ENCODE measurements around the gene TRAF4. TPM values are rescaled to one million over a fixed set of nuclear protein-coding genes. Genes with fewer than 3 reads are reported as not detected.
A peak's percentile ranks its signal among the peaks of the same experiment; 100 is the strongest.

TRAF4 gene
- total RNA-seq, 1 experiment from 2014 or later = 227 TPM

- Histone ChIP-seq H3K9me3 (ENCODE audit: control insufficient read depth, low read depth, low read length) (no peaks in the 10 kb centered on the region), H2BK12ac (ENCODE audit: insufficient read length, low read depth, low read length) (no peak overlapping the region), H3K27ac (ENCODE audit: insufficient read length, low read depth, low read length) (no peak overlapping the region), H2BK15ac (ENCODE audit: low read depth, low read length) (no peak overlapping the region), H3K23me2 (ENCODE audit: insufficient read length, low read depth, low read length, poor library complexity, severe bottlenecking) (no peaks in the 10 kb centered on the region), H3K18ac (ENCODE audit: insufficient read length, low read depth, low read length) (no peak overlapping the region), H3K79me2 (ENCODE audit: insufficient read depth, low read length) (no peaks in the 10 kb centered on the region), H2BK120ac (ENCODE audit: low read depth, low read length, poor library complexity, severe bottlenecking) (no peak overlapping the region), H2BK20ac (ENCODE audit: low read depth, low read length, poor library complexity, severe bottlenecking) (no peak overlapping the region), H4K91ac (ENCODE audit: insufficient read length, low read depth, low read length) (no peak overlapping the region), H3K56ac (ENCODE audit: insufficient read length, low read depth, low read length) (no peak overlapping the region), H3K4ac (ENCODE audit: low read depth, low read length) (no peak overlapping the region), H3K4me1 (ENCODE audit: insufficient read depth, low read length) (no peaks in the 10 kb centered on the region), H2AK5ac (ENCODE audit: insufficient read length, low read length) (no peak overlapping the region), H4K20me1 (ENCODE audit: control insufficient read depth, insufficient read depth, insufficient read length) (peaks cover 4% of the 10 kb centered on the region), H3K27me3 (ENCODE audit: insufficient read depth, low read length) (no peaks in the 10 kb centered on the region), H2AFZ (ENCODE audit: low read length) (no peak overlapping the region), H3K4me2 (ENCODE audit: insufficient read depth, insufficient read length, low read length) (no peak overlapping the region), H4K8ac (replicated peaks; ENCODE audit: insufficient read length, low read depth, low read length) (no peak overlapping the region), H3T11ph (ENCODE audit: low read length) (no peak overlapping the region), H3K23ac (ENCODE audit: insufficient read length, low read depth, low read length) (no peak overlapping the region), H3K79me1 (ENCODE audit: insufficient read depth, low read depth, low read length, poor library complexity, severe bottlenecking) (no peaks in the 10 kb centered on the region), H3K9ac (ENCODE audit: extremely low read depth, insufficient read length, low read length) (no peak overlapping the region), H2BK5ac (ENCODE audit: insufficient read length, low read length) (no peak overlapping the region), H4K5ac (ENCODE audit: insufficient read length, low read depth, low read length) (no peak overlapping the region), H3K14ac (ENCODE audit: insufficient read depth, low read length) (no peak overlapping the region)
- no peak for DNase-seq
- Mint-ChIP-seq H3K27me3 (ENCODE audit: low read depth) (no peaks in the 10 kb centered on the region), H3K4me3 (peak overlapping the region in 1 of 2 experiments; percentile 40; a peak in 1 of 5 replicates), H3K4me1 (peaks cover 34 to 41% of the 10 kb centered on the region in 2 experiments), H3K9me3 (no peaks in the 10 kb centered on the region), H3K27ac (peak overlapping the region in 2 of 3 experiments; percentile 13 to 57; a peak in 3 of 7 replicates), H3K36me3 (ENCODE audit: insufficient read depth in 1 of 3, low read depth in 3 of 3) (peaks cover 30 to 66% (median 55%) of the 10 kb centered on the region in 3 experiments; a peak in 6 of 7 replicates)
- TF ChIP-seq CTCF (conservative IDR thresholded peaks at IDR 0.05) = no peak
- WGBS (ENCODE audit: extremely low coverage, insufficient read length, low lambda C conversion rate) = no CpG with 5 or more reads among the region's 14 CpGs
These were observed 39.5 kb upstream of the TRAF4 start for GRCh38 chr17:28704219-28704858.
